Measurements from ENCODE around the gene DSTYK.
A peak's percentile ranks its signal among the peaks of the same experiment; 100 is the strongest.
"Not testable (repeated sequence)": the region's sequence is repeated elsewhere in the genome, so short reads cannot be mapped to it uniquely, and the experiment has no call there.

Gene DSTYK

DNA sequence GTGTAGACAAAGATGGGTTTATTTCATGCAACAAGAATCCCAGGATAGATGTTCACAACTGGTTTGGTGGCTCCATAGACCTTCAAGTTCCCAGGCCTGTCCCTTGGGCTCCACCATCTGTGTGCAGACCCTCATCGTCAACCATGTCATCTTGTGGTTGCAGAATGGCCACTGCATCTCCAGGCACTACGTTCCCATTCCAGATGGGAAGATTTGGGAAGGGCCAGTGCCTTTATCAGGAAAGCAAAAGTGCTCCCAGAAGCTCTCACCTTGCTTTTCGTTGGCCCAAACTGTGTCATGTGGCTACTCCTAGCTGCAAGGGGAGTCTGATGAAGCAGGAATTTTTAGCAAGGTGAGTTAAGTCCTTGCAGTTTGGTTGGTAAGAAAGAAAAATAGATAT is 29.1 kb upstream of the DSTYK start:
- no peak for DNase-seq (ENCODE audit: low read depth in 3 of 3)

DNA sequence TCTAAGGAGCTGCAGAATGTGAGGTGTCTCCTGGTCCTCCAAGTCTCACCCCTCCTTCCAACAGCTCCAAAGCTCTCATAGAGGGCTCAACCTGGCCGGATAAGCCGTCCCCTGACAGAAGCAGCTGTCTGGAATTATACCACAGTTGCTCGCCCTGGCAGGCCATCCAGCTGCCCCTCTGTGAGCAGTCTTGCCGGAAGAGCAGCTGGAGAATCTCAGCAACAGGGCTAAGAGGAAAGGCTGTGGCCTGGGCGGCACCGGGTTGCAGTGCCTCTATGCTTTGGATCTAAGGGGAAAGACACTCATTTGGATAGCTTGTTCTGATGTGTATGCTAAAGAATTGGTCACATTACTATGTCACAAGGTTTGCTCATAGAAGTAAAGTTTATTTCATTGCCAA is 28.6 kb upstream of the DSTYK start:
- no peak for DNase-seq (ENCODE audit: low read depth in 3 of 3)

DNA sequence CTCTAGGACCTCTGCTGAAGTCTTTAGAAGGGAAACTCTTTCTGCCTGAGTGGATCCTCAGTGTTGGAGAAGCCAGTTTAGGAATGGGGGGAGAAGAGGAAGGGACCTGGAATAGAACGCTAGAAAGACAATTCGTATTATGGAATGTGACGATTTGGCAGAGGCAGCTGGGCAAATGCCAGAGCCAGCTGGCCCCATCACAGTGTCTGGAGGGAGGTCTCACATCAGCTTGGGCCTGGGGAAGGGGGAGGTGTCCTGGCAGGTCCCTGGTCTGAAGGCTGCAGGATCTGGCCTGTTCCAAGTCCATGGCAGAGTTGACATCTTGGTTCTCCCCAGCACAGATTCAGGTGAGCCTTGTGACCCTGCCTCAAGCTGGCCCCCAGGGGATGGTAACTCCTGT is 27.6 kb upstream of the DSTYK start:
- no peak for DNase-seq (ENCODE audit: low read depth in 3 of 3)

DNA sequence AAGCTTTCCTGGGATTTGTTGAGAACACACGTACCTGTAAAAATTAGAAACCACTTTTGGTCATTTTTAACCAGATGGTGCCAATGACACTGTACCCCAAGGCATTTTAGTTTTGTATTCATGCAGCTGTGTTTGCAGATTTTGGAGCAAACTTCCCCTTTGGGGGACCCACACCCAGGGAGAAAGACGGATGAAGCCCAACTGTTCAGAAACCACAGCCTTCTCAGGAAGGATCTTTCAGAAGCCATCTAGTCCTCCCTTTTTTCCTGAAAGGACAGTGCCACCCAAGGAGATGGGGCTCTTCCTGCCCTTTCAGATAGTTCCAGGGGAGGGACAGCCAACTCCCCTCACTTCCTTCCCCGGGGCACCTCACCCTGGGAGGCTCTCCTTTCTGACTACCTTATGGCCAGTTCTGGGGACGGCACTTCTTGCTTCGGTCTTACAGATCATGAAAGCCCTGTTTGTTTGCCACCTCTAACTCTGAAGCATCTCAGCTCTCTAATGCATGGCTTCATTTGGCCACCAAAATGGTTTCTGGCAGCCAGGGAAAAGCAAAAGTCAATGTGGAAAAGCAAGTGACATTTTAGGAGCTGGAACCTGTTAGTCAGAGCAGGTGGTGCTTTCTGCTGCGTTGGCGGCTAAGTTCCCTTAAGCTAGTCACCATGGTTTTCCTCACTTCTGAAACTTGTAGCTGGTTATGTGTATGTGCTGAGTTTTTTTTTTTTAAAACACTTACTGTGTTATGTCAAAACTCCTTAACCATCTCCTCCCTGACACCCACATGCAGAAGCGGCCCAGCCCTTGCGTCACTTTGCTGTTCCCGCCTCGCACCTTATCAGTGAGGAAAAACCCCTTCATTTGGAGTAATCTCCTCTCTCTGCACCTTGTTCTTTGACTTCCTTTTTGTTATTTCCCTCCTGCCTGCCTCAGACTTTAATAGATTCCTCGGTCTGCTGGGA is 26.3 kb upstream of the DSTYK start:
- peak in 1 of 3 experiments; percentile 12 for DNase-seq (ENCODE audit: low read depth in 3 of 3)

DNA sequence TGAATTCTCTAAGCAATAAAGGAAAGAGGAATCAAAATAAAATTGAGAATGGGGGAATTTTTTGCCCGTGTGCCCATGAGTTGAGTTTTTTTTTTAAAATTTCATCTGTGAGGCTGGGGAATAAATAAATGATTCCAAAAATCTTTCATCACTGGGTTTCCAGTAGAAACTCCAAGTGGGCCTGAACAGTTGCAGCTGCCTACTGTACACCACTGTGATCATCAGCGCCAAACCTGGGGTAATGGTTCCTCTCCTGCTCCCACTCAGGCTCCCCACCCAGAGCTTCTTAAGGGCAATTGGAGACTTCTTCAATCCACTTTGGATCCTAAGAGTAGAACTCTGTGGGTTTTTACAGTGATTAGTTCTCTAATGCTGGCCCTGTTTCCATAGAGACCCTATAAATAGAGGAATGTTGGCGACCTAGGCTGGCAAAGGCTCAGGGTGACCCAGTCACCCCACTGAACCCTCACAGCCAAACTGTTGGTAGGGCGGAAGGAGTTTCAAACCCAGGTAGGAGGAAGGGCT is 25.5 kb upstream of the DSTYK start:
- DNase-seq (ENCODE audit: low read depth in 3 of 3) = no peak

DNA sequence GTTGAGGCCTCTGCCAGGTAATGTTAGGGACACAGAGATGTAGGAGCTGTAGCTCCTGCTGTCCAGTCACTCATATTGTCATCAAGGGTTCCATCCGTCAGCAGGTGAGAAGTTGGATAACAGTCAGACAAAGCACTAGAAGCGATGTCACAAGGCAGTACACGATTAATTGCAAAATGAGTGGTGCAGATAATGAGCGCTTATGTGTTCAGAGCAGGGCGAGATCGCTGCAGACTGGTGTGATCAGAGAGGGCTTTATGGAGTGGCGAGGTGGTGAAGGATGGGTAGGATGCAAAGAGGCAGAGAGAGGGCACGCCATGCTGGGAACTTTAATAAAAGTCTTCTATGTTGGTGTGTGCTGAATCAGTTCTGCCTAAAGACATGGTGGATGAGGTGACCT is 25.0 kb upstream of the DSTYK start:
- DNase-seq (ENCODE audit: low read depth in 3 of 3) = no peak

DNA sequence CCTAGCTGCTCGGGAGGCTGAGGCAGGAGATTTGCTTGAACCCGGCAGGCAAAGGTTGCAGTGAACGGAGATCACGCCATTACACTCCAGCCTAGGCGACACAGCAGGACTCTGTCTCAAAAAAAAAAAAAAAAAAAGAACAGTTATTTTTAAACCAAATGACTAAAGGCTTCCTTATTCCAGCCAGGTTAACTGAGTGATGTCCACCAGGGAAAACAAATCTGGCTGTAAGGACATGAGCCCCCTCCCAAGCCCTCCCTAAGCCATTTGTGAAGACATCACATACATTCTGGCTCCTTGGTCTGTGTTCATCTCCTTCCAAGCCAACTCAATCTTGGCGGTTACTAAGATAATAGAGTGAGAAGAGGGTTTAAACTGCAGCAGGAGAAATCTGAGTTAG is 24.4 kb upstream of the DSTYK start:
- no peak for DNase-seq (ENCODE audit: low read depth in 3 of 3)

DNA sequence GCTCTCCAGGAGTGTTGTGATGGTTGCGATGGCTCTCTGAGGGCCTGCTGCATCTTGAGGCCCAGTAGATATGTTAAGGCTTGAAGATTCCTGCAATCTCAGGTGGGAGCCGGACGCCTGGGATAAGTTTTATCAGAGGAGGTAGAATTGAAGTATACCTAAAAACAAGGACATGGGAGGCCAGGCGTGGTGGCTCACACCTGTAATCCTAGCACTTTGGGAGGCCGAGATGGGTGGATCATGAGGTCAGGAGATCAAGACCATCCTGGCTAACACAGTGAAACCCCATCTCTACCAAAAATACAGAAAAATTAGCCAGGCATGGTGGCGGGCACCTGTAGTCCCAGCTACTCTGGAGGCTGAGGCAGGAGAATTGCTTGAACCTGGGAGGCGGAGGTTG is 22.5 kb upstream of the DSTYK start:
- DNase-seq (ENCODE audit: low read depth in 3 of 3) = not testable (repeated sequence)

DNA sequence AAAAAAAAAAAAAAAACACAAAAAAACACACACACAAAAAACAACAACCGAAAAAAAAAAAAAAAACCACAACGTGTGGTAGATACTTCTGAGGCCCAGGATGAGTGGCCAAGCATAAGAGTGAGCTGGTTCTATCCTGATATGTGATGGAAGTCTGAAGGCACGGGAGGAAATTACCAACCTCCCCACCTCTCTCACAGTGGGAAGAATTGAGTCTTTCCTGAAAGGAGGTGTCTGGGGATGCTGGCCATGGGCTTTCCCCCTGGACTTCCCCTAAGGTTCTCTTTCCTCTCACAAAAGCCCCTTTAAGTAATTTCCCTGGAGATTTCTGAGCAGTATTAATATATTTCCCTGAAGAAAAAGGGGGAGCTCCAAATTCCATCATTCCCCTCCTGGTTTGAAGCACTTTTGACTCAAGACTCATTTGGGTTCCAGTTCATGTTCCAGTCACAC is 21.5 kb upstream of the DSTYK start:
- DNase-seq (ENCODE audit: low read depth in 3 of 3) = no peak

DNA sequence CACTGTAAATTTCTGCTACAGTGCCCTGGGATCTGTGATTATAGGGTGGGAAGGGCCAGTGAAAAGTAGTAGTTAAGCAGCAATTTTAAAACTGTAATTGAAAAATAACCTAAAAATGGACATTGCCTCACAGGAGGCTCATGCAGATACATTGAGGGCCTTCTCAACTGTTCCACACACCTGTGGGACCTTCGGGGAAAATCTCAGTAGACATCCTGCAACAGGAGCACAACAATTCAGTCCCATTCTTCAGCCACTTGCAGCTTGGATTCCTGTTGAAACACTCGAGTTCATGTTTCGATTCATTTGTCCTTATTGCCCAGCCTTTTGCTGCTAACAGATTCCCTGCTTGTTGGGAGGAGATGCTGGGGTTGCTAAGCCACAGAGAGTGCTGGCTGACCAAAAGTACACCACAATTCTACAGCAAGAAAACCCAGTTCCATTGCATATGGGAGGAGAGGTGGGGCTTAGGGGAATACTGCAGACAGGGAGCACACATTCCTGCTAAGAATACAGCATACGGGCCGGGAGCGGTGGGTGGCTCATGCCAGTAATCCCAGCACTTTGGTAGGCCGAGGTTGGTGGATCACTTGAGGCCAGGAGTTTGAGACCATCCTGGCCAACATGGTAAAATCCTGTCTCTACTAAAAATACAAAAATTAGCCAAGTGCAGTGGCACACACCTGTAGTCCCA is 20.8 kb upstream of the DSTYK start:
- DNase-seq (ENCODE audit: low read depth in 3 of 3) = no peak

DNA sequence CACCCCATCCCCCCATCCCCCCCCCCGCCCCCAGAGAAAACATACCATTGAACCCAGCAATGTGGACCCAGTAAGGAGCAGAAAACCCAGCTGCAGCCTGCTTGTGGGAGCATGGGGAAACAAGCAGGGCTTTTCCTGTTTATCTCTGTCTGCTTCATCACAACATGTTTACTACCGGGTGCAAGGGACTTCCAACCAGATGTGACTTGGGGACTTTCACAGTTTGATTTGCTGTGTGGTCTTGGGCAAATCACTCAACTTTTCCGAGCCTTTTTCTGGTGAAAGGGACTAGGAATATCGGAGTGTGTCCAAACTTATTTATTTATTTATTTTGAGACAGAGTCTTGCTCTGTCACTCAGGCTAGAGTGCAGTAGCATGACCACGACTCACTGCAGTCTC is 19.5 kb upstream of the DSTYK start:
- DNase-seq (ENCODE audit: low read depth in 3 of 3) = no peak

DNA sequence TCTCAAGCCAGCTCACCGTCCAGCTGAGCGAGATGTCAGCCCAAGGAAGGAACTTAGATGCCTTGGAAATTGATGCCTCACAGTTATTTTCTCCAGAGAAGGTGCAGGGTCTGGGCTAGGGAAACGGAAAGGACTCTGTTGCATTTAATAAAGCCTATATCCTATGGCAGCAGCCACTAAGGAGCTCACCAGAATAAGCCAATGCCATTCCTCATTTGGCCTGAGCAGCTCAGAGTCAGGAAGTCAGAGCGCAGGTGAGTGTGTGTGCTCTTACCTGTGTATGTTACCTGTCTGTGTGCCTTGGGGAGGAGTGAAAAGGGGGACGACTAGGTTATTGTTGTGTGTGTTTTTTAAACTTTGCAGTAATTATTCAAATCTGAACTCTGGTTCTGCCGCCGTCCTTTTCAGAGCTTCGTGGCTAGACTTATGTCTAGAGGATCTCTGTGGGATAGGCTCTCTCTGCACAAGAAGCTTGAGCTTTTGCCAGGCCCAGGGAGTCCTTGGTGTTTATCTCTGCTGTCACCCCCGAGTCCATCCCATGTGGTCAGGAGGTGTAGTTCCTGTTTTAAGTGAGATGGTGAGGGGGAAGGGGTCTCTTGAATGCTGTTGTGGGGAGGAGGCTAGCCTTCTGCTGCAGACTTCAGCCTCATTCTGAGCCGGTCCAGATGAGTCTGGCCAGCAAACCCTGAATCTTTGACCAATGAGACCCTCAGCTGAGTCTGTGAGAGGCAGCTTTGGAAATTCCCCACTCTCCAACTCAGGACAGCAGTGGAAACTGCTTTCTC is 18.6 kb upstream of the DSTYK start:
- no peak for DNase-seq (ENCODE audit: low read depth in 3 of 3)

DNA sequence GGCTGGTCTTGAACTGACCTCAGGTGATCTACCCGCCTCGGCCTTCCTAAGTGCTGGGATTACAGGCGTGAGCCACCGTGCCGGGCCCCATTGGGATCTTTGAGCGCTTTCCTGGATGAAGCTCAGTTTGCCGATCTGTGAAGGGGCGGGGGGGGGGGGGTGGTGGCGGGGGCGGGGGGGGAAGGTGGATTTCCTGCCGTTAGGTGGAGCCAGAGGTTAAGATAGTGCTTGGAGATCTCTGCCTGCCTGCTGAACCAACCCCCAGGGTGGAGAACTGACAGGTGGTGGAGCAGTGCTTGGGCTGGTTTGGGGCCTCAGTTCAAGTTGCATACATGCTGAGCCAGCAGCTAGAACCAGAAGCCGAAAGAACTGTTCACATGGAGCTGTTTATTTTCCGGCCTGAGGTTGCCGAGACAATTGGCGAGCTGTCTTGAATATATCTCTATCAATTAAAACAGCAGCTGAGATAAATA is 17.9 kb upstream of the DSTYK start:
- DNase-seq (ENCODE audit: low read depth in 3 of 3) = peak; percentile 25 to 49 (median 35)

DNA sequence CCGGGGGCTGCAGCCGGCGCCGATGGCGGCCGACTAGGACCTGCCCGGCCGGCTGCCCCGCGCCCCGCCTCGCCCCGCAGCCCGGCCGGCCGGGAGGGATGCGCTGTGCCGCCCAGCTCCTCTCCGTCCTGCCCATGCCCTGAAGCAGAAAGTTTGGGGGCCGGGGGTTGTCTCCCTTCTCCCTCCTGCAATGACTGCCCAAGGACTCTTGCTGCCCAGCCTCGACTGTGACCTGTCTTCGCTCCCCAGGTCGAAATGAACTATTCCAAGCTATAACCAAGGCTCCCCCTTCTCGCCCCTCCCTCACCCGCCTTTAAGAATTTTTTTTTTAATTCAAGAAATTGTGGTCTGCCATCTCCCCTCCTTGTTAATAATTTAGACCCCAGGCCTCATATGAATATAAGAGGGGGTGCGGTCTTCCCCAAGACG is 16.6 kb upstream of the DSTYK start:
- DNase-seq (ENCODE audit: low read depth in 3 of 3) = no peak

DNA sequence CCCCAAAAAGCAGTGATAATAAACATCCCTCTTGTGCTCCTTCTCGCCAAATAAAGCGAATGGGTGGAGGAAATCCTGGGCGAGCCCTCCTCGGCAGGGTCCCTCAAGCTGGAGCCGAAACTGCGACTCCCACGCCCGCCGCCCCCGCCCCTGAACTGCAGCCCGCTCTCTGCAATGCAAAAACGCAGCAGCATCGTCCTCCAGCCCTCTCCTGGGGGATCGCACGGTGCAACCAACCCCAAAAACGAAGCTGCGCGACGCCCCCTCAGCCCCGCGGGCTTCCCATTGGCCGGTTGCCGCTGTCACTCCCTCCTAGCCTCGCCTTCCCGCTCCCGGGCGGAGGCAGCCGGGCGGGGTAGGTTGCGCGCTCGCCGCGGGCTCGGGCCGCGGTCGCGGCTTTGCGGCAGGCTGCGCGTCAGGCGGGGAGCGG is 16.1 kb upstream of the DSTYK start, which contains the start of gene TMCC2:
Gene TMCC2 (plus strand): TSS at position 363 of the 430 bp plus-strand sequence. CDS start 619 bp downstream, outside the sequence.
- peak; percentile 52 to 65 (median 60) for DNase-seq (ENCODE audit: low read depth in 3 of 3)

DNA sequence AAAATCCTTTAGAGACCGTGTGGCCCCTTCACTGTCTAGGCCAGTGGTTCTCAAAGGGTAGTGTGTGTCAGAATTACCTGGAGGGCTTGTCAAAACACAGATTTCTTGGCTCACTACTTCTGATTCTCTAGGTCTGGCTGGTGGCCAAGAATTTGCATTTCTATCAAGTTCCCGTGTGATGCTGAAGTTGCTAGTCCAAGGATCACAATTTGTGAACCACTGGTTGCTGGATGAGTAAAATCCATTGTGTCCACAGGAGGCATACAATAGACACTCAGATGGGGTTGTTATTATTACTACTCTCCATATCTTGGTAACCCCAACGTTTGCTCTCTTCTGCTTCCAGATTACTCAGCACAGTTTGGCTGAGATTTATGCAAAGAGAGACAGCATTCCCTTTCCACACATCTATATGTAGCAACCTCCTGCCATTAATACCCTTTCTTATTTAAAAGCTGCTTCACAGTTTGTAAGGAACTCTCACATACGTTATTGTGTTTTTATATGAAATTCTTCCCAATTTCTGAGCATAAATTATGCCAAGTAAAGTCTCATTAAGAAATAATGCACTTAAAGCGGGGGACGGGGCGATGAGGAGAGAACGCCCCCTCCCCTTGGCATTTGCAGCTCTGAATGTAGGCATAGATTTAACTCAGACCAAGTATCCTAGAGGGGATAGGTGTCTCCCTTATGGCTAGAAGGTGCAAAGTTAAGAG is 15.5 kb upstream of the DSTYK start:
- no peak for DNase-seq (ENCODE audit: low read depth in 3 of 3)

DNA sequence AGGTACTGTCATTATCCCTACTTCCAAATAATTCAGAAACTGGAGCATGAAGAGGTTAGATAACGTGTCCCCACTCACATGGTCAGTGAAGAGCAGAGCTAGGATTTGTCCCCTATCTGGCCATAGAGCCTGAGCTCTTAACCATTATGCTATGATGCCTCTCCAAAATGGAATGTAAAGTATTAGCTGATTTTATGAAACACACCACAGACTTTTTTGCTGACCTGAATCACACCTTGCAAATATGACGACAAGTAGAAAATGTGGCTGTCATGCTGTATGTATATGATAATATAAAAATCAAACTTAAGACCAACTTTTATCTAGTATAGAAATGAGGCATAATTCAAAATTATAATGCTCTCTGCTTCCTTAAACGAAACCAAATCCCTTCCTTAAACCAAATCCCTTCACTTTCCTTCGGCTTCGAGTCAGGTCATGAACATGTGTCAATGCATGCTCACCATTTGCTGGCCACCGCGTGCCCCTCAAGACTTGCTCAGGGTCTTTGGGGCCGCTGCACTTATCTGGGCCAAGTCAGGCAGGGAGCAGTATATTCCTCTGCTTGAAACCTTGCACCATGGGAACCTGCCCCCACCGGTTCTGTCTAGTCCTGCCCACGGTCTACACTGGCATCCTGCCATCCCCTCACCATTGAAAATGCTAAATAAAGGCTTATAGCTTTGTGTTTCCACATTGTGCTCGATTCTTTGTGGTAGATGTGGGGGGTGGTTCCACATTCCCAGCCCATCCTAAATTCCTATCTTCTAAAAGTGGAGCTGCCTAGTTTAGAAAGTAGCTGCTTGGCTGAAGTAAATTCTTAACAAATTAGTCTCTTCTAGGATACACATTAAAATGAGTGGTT is 14.6 kb upstream of the DSTYK start:
- DNase-seq (ENCODE audit: low read depth in 3 of 3) = no peak

DNA sequence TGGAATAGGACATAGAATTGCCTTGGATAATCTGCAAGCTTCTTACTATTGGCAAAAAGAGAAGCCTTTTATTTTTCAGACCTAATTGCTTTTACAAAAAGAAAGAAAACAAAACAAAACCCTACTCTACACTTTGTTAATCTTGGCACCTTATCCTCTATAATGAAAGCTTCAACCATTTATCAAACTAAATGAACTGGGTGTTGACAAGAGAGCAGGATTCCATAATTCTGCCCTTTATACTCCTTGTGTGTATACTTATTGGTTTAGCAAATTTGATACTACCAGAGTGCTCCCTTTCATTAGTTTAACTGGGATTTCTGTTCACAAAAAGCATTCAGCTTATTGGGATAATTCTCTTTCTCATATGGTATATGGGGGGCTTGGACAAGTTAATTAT is 13.2 kb upstream of the DSTYK start:
- DNase-seq (ENCODE audit: low read depth in 3 of 3) = no peak

DNA sequence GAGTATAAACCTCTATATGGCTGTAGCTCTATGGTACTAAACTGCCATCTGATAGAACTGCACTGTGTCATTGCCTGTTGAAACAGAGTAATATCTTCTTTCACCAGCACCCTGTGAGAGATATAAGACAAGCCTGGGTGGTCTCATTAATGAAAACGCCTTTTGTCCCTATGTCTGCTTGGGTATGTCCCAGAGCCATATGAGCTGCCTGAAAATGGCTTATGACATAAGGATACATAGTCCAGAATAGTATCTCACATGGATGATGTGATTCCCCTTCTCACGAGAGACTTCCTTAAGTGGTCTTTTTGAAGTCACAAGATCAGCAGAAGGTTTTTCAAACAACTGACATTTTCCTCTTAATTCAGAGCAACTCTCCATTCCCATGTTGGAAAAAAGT is 8.9 kb upstream of the DSTYK start:
- DNase-seq (ENCODE audit: low read depth in 3 of 3) = no peak

DNA sequence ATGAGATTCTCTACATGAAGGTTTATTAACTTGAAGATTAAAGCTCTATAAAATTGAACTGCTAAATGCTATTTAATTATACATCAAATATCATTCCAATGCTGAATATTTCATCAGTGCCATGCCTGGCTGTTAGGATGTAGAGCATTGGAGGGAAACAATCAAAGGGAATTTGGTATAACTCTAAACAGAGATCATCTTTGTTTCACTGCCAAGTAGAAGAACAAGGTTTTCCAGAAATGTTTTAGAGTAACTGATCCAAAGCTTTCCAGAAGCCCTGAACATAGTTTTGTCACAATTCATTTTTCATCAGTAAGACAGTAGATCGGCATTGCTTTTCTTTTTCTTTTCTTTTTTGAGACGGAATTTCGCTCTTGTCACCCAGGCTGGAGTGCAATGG is 5.9 kb upstream of the DSTYK start:
- no peak for DNase-seq (ENCODE audit: low read depth in 3 of 3)

Measured in stimulated activated CD4-positive, alpha-beta T cell treated with anti-CD3 and anti-CD28 coated beads, TNF-alpha, amount 100 ng/mL, for 4 hours (primary cell).